NCI-H2227 (cell line): ENCODE results near the gene NEMP2.
A peak's percentile ranks its signal among the peaks of the same experiment; 100 is the strongest.
"Not testable (repeated sequence)": the region's sequence is repeated elsewhere in the genome, so short reads cannot be mapped to it uniquely, and the experiment has no call there.

ENCODE experiments used
- DNase-seq: peaks from one replicate; lab custom pipeline; 2025; ENCODE audit not compliant: unreplicated experiment; lab: John Stamatoyannopoulos, UW

Gene NEMP2

DNA sequence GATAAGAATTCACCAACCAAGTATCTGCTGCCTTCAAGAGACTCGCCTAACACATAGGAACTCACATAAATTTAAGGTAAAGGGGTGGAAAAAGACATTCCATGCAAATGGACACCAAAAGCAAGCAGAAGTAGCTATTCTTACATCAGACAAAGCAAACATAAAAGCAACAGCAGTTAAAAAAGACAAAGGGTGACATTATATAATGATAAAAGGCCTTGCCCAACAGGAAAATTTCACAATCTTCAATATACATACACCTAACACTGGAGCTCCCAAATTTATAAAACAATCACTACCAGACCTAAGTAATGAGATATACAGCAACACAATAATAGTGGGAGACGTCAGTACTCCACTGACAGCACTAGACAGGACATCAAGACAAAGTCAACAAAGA is 41.4 kb downstream of the NEMP2 start:
- DNase-seq: no peak

DNA sequence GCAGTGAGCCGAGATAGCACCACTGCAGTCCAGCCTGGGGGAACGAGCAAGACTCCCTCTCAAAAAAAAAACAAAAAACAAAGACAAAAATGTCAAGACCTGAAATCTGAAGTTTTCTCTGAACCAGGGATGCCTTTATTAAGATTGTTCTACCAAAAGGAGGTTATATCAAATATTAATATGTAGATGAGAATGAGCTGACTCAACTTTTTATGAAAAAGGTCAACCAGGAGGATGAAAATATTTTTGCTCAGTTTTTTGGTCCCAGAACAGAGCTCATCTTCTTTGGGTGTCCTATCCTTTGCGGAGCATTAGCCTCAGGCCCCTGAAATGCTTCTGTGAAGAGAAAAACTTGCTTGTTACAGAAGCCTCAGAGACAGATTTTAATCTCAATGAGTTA is 44.0 kb downstream of the NEMP2 start:
- no peak for DNase-seq

GRCh38 chr2:190489475-190489874 is 45.0 kb downstream of the NEMP2 start:
- DNase-seq: no peak

DNA sequence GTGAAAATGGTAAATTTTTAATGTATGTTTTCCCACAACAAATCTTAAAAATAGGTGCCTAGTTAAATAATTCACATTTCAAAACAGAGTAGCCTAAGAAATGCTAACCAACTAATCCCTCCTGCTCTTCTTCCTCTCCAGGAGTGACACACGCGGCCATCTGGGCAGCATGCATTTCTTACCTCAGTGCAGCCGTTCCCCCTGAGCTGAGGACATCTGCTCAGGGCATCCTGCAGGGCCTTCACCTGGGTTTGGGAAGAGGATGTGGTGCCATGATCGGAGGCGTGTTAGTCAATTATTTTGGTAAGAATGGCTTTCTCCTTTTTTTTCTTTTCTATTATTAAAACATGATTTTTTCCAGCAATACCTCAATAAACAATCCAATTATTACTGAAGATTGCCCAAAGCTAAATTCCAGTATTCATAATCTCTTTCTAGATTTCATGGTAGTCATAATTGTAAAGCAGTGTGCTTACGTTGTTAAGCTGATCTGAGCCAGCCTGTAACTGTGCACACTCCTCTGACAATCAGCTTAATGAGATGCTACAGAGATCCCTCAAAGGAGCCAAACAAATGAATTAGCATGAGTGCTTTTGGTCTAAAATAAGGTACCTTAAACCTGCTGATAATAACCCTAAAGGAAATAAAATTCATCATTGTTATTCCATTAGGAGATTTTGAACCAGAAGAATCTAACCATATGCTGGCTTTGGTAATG is 45.8 kb downstream of the NEMP2 start:
- DNase-seq: no peak

- DNase-seq: no peak
These were observed 48.4 kb downstream of the NEMP2 start for GRCh38 chr2:190486037-190486623.

DNA sequence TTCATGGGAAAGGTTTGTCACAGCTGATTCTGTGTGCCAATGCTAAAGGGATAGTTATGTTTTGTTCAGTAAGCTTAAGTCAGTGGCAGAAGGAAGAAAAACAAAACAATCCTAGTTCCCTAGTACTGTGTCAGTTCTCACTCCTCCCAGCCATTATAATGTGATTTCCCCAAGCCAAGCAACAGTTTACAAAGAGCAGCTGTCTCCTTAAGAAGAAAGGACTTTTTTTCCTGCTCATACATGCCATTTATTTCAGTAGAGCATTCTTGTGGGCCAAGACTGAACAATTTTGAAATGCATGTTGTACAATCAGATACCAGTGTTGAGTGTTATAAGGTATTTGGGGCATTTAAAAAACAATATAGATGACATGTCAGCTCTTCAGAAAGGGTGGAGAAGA is 52.1 kb downstream of the NEMP2 start:
- DNase-seq: no peak

- DNase-seq: no peak
These were observed 53.2 kb downstream of the NEMP2 start for GRCh38 chr2:190481339-190481738.

DNA sequence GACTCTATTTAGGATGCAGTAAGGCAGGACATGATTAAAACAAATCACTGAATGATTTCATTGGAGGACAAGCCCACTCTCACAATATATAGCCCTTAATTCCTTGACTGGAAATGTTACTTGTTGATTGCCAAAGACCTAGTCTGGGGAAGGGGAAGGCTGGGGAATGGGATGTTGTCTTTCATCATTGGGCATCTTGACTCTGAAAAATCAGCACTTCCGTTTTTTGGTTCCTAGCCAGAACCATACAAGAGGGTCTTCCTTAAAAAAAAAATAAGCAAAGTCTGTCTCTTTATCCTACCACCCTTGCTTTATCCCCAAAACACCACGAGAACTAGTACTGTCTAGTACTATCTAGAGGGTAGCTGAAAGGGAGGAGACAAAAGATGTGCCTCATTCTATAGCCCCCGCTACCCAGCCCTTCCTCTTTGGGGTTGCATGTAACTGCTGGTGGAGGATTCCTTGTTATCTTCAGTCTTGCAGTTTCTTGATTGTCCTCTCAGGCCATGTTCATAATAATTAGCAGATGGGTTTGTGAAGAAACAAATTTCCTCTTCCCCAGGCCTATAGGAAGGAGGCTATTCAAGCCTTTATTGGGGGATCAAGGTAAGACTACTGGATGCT is 55.8 kb downstream of the NEMP2 start:
- DNase-seq: no peak

DNA sequence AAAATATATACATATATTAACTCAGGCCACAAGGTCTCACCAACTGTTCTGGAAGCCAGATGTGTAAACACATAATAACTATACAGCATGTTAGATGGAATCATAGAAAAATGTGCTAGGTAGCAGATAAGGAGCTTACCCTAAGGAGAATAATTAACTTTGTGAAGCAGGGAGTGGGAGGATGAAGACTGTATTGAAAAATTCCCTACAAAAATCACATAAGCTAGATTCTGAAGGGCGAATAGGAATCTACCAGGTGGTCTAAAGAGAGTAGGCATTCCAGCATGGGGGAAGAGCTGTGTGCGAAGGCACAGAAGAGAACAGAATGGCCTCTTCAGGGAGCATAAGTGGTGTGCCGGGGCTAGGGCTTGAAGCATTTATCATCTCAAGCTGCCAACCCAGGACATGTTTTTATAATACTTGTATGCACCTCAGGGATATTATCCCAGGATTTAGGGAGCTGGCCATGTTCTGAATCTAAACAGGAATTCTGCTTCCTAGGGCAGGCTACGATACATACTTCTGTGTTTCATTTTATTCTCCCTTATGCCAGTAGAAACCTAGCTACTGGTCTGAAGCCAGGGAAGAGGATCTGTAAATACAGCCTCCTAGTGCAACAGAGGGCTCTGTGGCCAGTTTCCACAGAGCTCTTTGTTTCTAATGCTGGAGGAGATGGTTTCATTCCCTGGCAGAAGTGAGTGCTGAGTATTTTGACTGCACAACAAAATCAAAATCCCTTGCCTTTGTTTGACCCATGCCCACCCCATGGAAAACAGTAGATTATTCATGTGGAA is 56.7 kb downstream of the NEMP2 start:
- DNase-seq: peak; percentile 54

- no peak for DNase-seq
These were observed 64.2 kb downstream of the NEMP2 start for GRCh38 chr2:190470256-190470826.

GRCh38 chr2:190469771-190470170 is 64.8 kb downstream of the NEMP2 start:
- peak; percentile 91 for DNase-seq

DNA sequence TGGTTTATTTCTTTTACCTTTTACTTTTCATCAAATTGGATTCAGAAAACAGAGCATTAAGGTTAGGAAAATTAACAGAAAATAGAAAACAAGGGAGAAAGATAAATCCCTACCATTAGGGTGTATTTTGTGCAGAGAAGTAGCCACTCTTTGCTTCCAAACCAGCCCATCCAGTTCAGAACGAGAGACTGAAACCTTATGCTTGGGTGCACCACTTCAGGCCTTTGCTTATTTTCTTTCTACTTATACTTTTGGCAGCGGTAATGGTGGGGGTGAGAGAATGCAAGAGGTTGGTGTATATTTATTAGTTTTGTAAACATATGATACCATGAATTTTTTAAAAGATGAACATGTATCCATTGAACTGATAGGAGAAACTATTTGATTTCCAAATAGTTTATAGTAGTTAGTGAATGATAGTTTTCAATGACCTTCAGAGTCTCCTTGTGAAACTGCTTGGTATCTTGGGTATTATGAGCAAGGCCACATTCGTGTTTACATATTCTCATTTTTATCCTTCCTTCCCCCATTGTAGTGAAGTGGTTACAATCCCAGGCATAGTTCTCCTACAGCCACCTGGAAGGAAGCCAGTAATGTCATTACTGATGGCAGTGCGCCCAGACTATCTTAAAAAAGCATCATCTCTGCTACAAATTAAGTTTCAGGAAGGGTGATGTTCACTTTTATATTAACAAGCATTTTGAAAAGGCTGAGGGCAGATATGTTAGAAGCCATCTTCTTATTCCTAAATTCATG is 65.5 kb downstream of the NEMP2 start:
- DNase-seq: peak; percentile 92

DNA sequence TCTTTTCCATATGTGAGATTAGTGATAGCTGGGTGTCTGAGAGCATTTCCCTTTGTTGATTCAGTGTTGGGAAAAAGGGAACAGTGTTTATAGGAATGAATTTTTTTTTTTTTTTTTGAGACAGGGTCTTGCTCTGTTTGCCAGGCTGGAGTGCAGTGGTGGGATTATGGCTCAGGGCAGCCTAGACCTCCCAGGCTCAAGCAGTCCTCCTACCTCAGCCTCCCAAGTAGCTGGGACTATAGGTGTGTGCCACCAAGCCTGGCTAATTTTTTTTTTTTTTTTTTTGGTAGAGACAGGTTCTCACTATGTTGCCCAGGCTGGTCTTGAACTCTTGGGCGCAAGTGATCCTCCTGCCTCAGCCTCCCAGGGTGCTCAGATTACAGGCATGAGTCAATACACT is 66.2 kb downstream of the NEMP2 start:
- not testable (repeated sequence) for DNase-seq

DNA sequence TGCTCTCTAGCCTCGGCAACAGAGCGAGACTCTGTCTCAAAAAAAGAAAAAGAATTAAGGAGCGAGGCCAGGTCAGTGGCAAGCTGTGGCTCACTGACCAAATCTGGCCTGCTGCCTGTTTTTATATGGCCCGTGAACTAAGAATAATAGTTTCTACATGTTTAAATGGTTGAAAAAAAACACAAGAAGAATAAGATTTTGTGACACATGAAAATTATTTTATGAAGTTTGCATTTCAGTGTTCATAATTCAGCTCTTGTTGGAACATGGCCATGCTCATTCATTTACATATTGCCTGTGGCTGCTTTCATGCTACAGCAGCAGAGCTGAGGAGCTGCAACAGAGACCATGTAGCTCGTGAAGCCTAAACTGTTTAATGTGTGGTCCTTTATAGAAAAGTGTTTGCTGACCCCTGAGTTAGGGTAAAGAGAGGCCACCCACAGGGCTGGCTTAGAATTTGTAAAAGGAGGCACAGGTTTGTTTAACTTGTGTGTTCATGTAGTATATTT is 66.9 kb downstream of the NEMP2 start:
- DNase-seq: peak; percentile 20

- DNase-seq: peak; percentile 62
These were observed 67.6 kb downstream of the NEMP2 start for GRCh38 chr2:190466819-190467446.

DNA sequence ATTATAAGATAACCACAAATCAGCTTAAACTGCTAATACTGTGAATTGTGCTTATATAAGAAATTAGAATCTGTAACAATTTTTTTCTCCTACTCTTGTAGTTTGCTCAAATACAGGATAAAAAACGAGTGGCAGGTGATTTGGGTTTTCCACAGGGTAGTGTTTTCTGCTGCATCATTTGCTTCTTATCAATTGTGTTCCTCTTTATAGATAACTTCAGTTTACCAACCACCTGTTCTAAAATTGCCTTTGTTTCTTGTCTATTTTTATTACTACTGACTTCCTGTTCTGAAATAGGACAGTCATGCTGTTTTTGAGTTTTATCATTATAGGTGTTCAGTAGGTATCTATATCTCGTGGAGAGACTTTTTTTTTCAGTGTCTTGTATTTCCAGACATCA is 69.5 kb downstream of the NEMP2 start:
- no peak for DNase-seq

DNA sequence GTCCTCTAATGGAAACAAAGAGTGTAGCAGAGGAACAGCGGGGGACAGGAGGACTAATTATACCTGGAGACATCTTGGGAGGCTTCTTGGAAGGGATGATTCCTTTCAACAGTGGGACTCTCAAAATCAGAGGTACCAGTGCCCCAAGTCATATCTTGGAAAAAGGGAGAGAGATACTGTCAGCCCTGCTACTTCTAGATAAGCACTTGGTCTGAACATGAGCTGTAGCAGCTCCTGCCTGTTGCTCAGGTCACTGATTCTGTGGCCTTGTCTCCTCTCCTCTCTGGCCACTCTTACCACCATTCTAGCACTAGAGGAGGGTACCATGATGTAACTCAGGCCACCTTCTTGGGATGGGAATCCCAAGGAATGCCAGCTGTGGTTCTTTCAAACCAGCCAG is 71.9 kb downstream of the NEMP2 start:
- DNase-seq: no peak

- no peak for DNase-seq
These were observed 72.3 kb downstream of the NEMP2 start for GRCh38 chr2:190462181-190462580.

- no peak for DNase-seq
These were observed 74.0 kb downstream of the NEMP2 start for GRCh38 chr2:190460487-190460886.

DNA sequence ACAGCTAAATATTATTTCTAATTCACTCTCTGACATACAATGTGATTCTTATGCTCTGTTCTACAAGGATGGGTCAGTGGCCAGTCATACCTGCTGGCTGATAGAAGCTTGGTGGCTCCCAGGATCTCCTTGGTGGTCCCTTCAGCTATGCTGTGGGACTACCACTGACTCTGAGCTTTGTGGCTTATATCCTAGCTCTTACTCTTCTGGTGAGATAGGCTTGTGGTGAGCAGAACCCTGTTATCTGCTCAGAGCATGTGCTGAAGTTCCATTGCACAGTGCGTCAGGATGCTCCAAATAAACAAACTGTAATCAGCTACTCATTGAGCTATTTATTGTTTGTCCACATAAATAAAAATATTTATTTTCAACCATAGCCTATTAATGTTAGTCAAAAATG is 74.6 kb downstream of the NEMP2 start:
- DNase-seq: no peak
